ENCODE results near the gene ABHD2. TPM values are rescaled to one million over a fixed set of nuclear protein-coding genes. Genes with fewer than 3 reads are reported as not detected.

The ABHD2 gene
- total RNA-seq, 1 donor from 2014 or later = 32.3 TPM

- Mint-ChIP-seq H3K4me3 (ENCODE audit: unreplicated experiment) (no peak overlapping the region), H3K9me3 (ENCODE audit: unreplicated experiment) (no peaks in the 10 kb centered on the region), H3K36me3 (ENCODE audit: low read depth, unreplicated experiment) (peaks cover 12% of the 10 kb centered on the region), H3K4me1 (ENCODE audit: unreplicated experiment) (no peaks in the 10 kb centered on the region), H3K27me3 (ENCODE audit: unreplicated experiment) (no peaks in the 10 kb centered on the region), H3K27ac (ENCODE audit: unreplicated experiment) (no peak overlapping the region)
- no peak for TF ChIP-seq CTCF (IDR thresholded peaks at IDR 0.05; ENCODE audit: unreplicated experiment)
- DNase-seq (ENCODE audit: low spot score) = no peak
Measured at GRCh38 chr15:89113296-89114024, 25.2 kb downstream of the ABHD2 start.

- H3K9me3 Mint-ChIP-seq (ENCODE audit: unreplicated experiment) = no peaks in the 10 kb centered on the region
- H3K4me3 Mint-ChIP-seq (ENCODE audit: unreplicated experiment) = no peak overlapping the region
- H3K27ac Mint-ChIP-seq (ENCODE audit: unreplicated experiment) = no peak overlapping the region
- TF ChIP-seq CTCF (IDR thresholded peaks at IDR 0.05; ENCODE audit: unreplicated experiment) = no peak
- DNase-seq (ENCODE audit: low spot score) = no peak
- no peaks in the 10 kb centered on the region for H3K27me3 Mint-ChIP-seq (ENCODE audit: unreplicated experiment)
- H3K4me1 Mint-ChIP-seq (ENCODE audit: unreplicated experiment) = peaks cover 6% of the 10 kb centered on the region
- H3K36me3 Mint-ChIP-seq (ENCODE audit: low read depth, unreplicated experiment) = peaks cover 12% of the 10 kb centered on the region
Measured at GRCh38 chr15:89114990-89115389, 26.7 kb downstream of the ABHD2 start.

GRCh38 chr15:89115547-89115946 is 27.3 kb downstream of the ABHD2 start:
- H3K4me3 Mint-ChIP-seq (ENCODE audit: unreplicated experiment) = no peak overlapping the region

GRCh38 chr15:89116404-89116803 is 28.1 kb downstream of the ABHD2 start:
- Mint-ChIP-seq H3K4me1 (ENCODE audit: unreplicated experiment) (peaks cover 6% of the 10 kb centered on the region), H3K4me3 (ENCODE audit: unreplicated experiment) (no peak overlapping the region), H3K27ac (ENCODE audit: unreplicated experiment) (no peak overlapping the region), H3K9me3 (ENCODE audit: unreplicated experiment) (no peaks in the 10 kb centered on the region), H3K27me3 (ENCODE audit: unreplicated experiment) (no peaks in the 10 kb centered on the region), H3K36me3 (ENCODE audit: low read depth, unreplicated experiment) (peaks cover 12% of the 10 kb centered on the region)
- no peak for TF ChIP-seq CTCF (IDR thresholded peaks at IDR 0.05; ENCODE audit: unreplicated experiment)
- no peak for DNase-seq (ENCODE audit: low spot score)

More at GRCh38 chr15:89115547-89115946, 27.3 kb downstream of the ABHD2 start:
- Mint-ChIP-seq H3K9me3 (ENCODE audit: unreplicated experiment) (no peaks in the 10 kb centered on the region), H3K4me1 (ENCODE audit: unreplicated experiment) (peaks cover 6% of the 10 kb centered on the region), H3K27ac (ENCODE audit: unreplicated experiment) (no peak overlapping the region), H3K27me3 (ENCODE audit: unreplicated experiment) (no peaks in the 10 kb centered on the region), H3K36me3 (ENCODE audit: low read depth, unreplicated experiment) (peaks cover 12% of the 10 kb centered on the region)
- TF ChIP-seq CTCF (IDR thresholded peaks at IDR 0.05; ENCODE audit: unreplicated experiment) = no peak
- no peak for DNase-seq (ENCODE audit: low spot score)

- H3K4me3 Mint-ChIP-seq (ENCODE audit: unreplicated experiment) = peak overlapping the region; percentile 27
- H3K4me1 Mint-ChIP-seq (ENCODE audit: unreplicated experiment) = peaks cover 6% of the 10 kb centered on the region
- DNase-seq (ENCODE audit: low spot score) = no peak
- TF ChIP-seq CTCF (IDR thresholded peaks at IDR 0.05; ENCODE audit: unreplicated experiment) = no peak
- H3K27me3 Mint-ChIP-seq (ENCODE audit: unreplicated experiment) = peaks cover 2% of the 10 kb centered on the region
- H3K36me3 Mint-ChIP-seq (ENCODE audit: low read depth, unreplicated experiment) = peaks cover 12% of the 10 kb centered on the region
- no peak overlapping the region for H3K27ac Mint-ChIP-seq (ENCODE audit: unreplicated experiment)
- no peaks in the 10 kb centered on the region for H3K9me3 Mint-ChIP-seq (ENCODE audit: unreplicated experiment)
Measured at GRCh38 chr15:89117790-89118189, 29.5 kb downstream of the ABHD2 start.

Data from endothelial cell (in vitro differentiated cells).